Thoracic aorta (tissue), 2 donors: ENCODE data around the gene TSEN34. TPM values are rescaled to one million over a fixed set of nuclear protein-coding genes. Genes with fewer than 3 reads are reported as not detected.
A peak's percentile ranks its signal among the peaks of the same experiment; 100 is the strongest.

ENCODE experiments used
- ATAC-seq: fragments of 150-250 bp; one replicate; pipeline ENCODE4 v1.8.0; 2017; ENCODE audit warnings: low read depth; ENCODE audit not compliant: insufficient number of reproducible peaks, low FRiP score
- DNase-seq: peaks from one replicate; pipeline ENCODE4 v3.0.0-alpha.2; 2020; ENCODE audit warnings: low spot score
- H3K27ac ChIP-seq, 2 donors: fragments of 200-600 bp; sonication (generic); 1 replicate in 1 of 2; 2 replicates in 1 of 2; pipeline ENCODE4 v1.5.1; 2016; ENCODE audit warnings: mild to moderate bottlenecking in 2 of 2, moderate library complexity in 2 of 2
- H3K27me3 ChIP-seq: fragments of 200-600 bp; sonication (generic); replicated peaks from 2 replicates; pipeline ENCODE4 v1.6.0; 2016; ENCODE audit warnings: mild to moderate bottlenecking; ENCODE audit not compliant: insufficient read depth
- H3K36me3 ChIP-seq: fragments of 200-600 bp; sonication (generic); one replicate; pipeline ENCODE4 v1.5.1; 2016
- H3K4me1 ChIP-seq, 2 donors: fragments of 200-600 bp; sonication (generic); 1 replicate in 1 of 2; 2 replicates in 1 of 2; pipeline versions ENCODE4 v1.5.1 to v1.6.0; 2016; ENCODE audit warnings: low read depth in 2 of 2, mild to moderate bottlenecking in 1 of 2; ENCODE audit not compliant: control insufficient read depth in 1 of 2
- H3K4me3 ChIP-seq: fragments of 200-600 bp; sonication (generic); 2 replicates; pipeline ENCODE4 v1.5.1; 2016; ENCODE audit warnings: mild to moderate bottlenecking
- H3K9me3 ChIP-seq: fragments of 200-600 bp; sonication (generic); 2 replicates; pipeline ENCODE4 v1.5.1; 2016
- total RNA-seq, 2 donors: library from RNA; depleted of rRNA; stranded (reverse); fragments of >200 nt; gene quantifications; one replicate each; pipeline versions ENCODE4 v1.1.0 to v1.2.3, GENCODE V29; 2016
- TF ChIP-seq, protein P1 (sequence below): fragments of 200-600 bp; sonication (generic); IDR thresholded peaks from one replicate; pipeline ENCODE4 v1.5.1; 2019; ENCODE audit warnings: antibody characterized with exemption

Gene TSEN34
- total RNA-seq, result 10 to 100 TPM; 38.5 to 60.7 TPM

DNA sequence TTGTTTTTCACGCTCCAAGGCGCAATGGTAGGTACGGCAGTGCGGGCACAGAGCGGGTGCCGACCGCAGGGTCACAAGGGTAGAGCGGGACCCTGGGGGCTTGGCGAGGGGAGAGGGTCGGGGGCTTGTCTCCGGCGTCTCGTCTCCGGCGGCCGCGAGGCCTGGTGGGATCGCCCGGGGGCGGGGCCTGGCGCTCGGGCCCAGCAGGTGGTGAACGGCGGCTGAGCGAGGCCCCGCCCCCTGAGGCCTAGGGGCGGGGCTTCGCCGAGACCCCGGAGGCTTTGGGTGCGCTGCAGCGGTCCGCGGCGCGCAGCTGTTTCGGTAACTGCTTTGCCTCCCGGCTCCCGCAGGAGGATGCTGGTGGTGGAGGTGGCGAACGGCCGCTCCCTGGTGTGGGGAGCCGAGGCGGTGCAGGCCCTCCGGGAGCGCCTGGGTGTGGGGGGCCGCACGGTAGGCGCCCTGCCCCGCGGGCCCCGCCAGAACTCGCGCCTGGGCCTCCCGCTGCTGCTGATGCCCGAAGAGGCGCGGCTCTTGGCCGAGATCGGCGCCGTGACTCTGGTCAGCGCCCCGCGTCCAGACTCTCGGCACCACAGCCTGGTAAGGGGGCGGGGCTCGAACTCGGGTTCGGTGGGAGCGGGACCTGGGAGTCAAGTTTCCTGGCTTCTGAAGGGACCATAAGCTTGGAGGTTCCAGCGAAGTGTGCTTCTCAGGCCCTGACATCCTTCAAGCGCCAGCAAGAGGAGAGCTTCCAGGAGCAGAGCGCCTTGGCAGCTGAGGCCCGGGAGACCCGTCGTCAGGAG lies at the start of gene TSEN34:
Gene TSEN34, plus strand, starts transcription at position 298 of the 800 bp plus-strand sequence. Its CDS starts 57 bp downstream, at position 355.
- peak within 1 kb of the TSS; percentile 85 for H3K4me3 ChIP-seq

DNA sequence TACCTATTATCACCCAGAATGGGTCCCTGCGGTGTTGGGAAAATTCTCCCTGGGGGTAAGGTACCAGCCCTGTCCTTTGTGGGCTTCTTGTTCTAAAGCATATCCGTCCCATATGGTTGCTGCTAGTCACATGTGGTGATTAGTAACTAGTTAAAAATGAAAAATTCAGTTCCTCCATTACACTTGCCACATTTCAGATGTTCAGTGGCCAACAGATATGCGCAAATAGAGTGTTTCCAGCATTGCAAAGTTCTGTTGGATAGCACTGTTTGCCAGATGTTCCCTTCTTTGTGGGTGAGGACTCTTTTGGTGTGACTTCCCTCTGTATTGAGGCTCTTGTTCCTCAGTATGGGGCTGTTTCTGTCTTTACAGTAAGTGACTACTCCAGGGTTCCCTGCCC lies 49.8 kb upstream of the TSEN34 start:
- Histone ChIP-seq H3K4me1 (peaks cover 20 to 30% of the 10 kb centered on the region in 2 donors), H3K9me3 (no peaks in the 10 kb centered on the region), H3K36me3 (peaks cover 41% of the 10 kb centered on the region), H3K4me3 (no peak overlapping the region), H3K27me3 (no peaks in the 10 kb centered on the region), H3K27ac (no peak overlapping the region)
- DNase-seq, result no peak
- TF ChIP-seq, protein P1, sequence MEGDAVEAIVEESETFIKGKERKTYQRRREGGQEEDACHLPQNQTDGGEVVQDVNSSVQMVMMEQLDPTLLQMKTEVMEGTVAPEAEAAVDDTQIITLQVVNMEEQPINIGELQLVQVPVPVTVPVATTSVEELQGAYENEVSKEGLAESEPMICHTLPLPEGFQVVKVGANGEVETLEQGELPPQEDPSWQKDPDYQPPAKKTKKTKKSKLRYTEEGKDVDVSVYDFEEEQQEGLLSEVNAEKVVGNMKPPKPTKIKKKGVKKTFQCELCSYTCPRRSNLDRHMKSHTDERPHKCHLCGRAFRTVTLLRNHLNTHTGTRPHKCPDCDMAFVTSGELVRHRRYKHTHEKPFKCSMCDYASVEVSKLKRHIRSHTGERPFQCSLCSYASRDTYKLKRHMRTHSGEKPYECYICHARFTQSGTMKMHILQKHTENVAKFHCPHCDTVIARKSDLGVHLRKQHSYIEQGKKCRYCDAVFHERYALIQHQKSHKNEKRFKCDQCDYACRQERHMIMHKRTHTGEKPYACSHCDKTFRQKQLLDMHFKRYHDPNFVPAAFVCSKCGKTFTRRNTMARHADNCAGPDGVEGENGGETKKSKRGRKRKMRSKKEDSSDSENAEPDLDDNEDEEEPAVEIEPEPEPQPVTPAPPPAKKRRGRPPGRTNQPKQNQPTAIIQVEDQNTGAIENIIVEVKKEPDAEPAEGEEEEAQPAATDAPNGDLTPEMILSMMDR, result no peak
- no peak for ATAC-seq

More for the DNA sequence above, at the start of gene TSEN34:
- Histone ChIP-seq H3K27me3 (no peaks in the 10 kb centered on the region), H3K36me3 (peaks cover 9% of the 10 kb centered on the region), H3K4me1 (peaks cover 14 to 28% of the 10 kb centered on the region in 2 donors), H3K9me3 (no peaks in the 10 kb centered on the region), H3K27ac (peak within 1 kb of the TSS; percentile 99)
- peak; percentile 18 for ATAC-seq
- no peak for DNase-seq
- TF ChIP-seq, protein P1, result no peak

DNA sequence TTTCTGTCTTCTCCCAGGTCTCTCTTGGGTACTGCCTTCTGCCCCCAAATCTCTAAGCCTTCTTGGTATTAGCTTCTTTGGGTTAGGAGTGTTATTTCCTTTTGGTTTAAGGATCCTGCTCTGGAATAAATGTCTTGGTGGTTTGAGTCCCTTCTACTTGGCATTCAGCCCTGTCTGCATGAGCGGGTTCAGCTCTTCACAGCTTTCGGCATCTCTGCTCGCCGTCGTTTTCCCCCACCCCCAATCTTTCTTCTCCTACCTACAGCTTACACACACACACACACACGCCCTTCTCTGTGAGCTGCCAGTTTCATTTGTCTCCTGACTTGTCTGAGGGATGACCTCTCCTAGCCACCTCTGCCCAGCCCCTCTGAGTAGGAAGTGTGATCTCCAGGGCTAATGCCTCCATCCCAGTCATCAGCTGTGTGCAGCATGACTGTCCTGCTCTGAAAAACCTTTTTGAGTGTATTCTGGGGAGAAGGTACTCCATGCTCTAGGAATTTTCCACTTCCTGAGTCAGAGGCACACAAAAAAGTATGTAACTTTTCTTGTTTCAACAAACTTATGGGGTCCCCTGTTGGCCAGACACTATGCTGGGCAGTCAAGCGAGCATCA lies 48.8 kb upstream of the TSEN34 start:
- ATAC-seq (no peak), DNase-seq (no peak)
- no peaks in the 10 kb centered on the region for H3K27me3 ChIP-seq
- H3K4me3 ChIP-seq, result no peak overlapping the region
- TF ChIP-seq, protein P1, result no peak
- no peak overlapping the region for H3K27ac ChIP-seq
- H3K36me3 ChIP-seq, result peaks cover 51% of the 10 kb centered on the region
- H3K4me1 ChIP-seq, result peaks cover 19 to 26% of the 10 kb centered on the region in 2 donors
- H3K9me3 ChIP-seq, result no peaks in the 10 kb centered on the region

DNA sequence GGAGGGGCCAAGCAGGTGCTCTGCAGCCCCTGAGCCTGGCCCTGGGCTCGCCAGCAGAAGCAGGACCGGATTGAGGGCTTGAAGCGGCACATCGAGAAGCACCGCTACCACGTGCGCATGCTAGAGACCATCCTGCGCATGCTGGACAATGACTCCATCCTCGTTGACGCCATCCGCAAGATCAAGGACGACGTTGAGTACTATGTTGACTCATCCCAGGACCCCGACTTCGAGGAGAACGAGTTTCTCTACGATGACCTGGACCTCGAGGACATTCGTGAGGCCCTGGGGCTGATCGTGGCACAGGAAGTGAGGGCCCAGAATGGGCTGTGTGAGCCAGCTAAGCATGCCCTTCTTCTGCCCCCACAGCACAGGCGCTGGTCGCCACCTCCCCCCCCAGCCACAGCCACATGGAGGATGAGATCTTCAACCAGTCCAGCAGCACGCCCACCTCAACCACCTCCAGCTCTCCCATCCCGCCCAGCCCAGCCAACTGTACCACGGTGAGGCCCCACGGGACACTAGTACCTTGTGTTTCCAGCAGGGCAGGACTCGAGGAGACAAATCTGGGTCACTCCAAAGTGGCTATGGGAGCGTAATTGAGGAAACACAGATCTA lies 45.5 kb upstream of the TSEN34 start:
- TF ChIP-seq, protein P1, result no peak
- ATAC-seq (no peak), DNase-seq (no peak)
- Histone ChIP-seq H3K4me3 (no peak overlapping the region), H3K27ac (no peak overlapping the region), H3K9me3 (no peaks in the 10 kb centered on the region), H3K4me1 (peaks cover 0 to 4% of the 10 kb centered on the region in 2 donors), H3K27me3 (no peaks in the 10 kb centered on the region), H3K36me3 (peaks cover 80% of the 10 kb centered on the region)

DNA sequence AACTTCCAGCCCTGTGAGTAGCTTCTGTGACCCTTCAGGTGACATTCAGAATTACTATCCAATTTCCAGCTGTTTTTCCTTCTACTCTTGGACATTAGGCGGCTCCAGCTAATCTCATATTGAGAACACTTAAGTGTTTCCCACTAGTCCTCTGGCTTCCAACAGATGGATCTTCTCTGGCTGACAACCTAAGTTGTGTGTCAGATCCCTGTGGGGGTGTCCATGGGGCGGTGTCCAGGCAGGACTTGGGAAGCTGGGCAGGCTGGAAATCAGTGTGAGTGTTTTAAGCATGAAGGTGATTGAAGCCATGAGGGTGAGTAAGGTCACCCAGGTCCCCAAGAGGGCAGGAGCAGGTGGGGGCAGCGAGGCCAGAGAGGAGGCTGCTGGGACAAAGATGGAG lies 43.4 kb upstream of the TSEN34 start:
- ATAC-seq, result no peak
- DNase-seq, result no peak
- TF ChIP-seq, protein P1, result no peak
- Histone ChIP-seq H3K27me3 (no peaks in the 10 kb centered on the region), H3K4me1 (no peaks in the 10 kb centered on the region), H3K9me3 (no peaks in the 10 kb centered on the region), H3K36me3 (peaks cover 92% of the 10 kb centered on the region), H3K27ac (no peak overlapping the region), H3K4me3 (no peak overlapping the region)
